ENCODE data around the gene ZEB1. TPM values are rescaled to one million over a fixed set of nuclear protein-coding genes. Genes with fewer than 3 reads are reported as not detected.

The ZEB1 gene
- total RNA-seq, 5 donors from 2014 or later (not counting 1 experiment from before 2014, with no cell fraction given), result 39.9 to 125 (median 48.4) TPM

GRCh38 chr10:31457858-31458257 lies 138.8 kb downstream of the ZEB1 start:
- CTCF ChIA-PET, result no interaction called here

GRCh38 chr10:31458974-31459373 lies 140.0 kb downstream of the ZEB1 start:
- Mint-ChIP-seq H3K27me3 (no peaks in the 10 kb centered on the region), H3K4me3 (no peak overlapping the region), H3K9me3 (peaks cover 17 to 28% (median 24%) of the 10 kb centered on the region in 3 donors), H3K27ac (no peak overlapping the region), H3K36me3 (peaks cover 65% of the 10 kb centered on the region), H3K4me1 (peaks cover 26 to 34% (median 26%) of the 10 kb centered on the region in 3 donors)
- H3K4me3 ChIP-seq (ENCODE audit: control insufficient read depth in 1 of 2, extremely low read depth in 1 of 2, low read length in 1 of 2), result no peak overlapping the region
- no peak for ATAC-seq (replicated peaks in 1 of 4)
- CTCF ChIA-PET, result no interaction called here
- peaks cover 0 to 25% of the 10 kb centered on the region in 2 donors for H3K36me3 ChIP-seq (ENCODE audit: control insufficient read depth in 2 of 2, extremely low read depth in 1 of 2, insufficient read depth in 1 of 2, low read length in 1 of 2)
- POLR2A ChIA-PET, result interaction anchor here in 1 of 2 donors (0.6 kb wide), 1 partner anchor 1507 kb away, joined by 4 read pairs; no protein-coding TSS in a partner anchor
- no peaks in the 10 kb centered on the region for H3K4me1 ChIP-seq (ENCODE audit: control insufficient read depth in 1 of 2, extremely low read depth in 1 of 2, insufficient read depth in 2 of 2, low read length in 2 of 2)
- no peak overlapping the region for H3K27ac ChIP-seq (ENCODE audit: low read length)
- H3K9me3 ChIP-seq, result peaks cover 15% of the 10 kb centered on the region
- H3K27me3 ChIP-seq (replicated peaks in 1 of 2; ENCODE audit: control insufficient read depth in 2 of 2, extremely low read depth in 1 of 2, insufficient read depth in 2 of 2, low read length in 1 of 2), result no peaks in the 10 kb centered on the region
- DNase-seq, result no peak

More at GRCh38 chr10:31457858-31458257, 138.8 kb downstream of the ZEB1 start:
- Mint-ChIP-seq H3K9me3 (peaks cover 9 to 22% (median 20%) of the 10 kb centered on the region in 3 donors), H3K27me3 (no peaks in the 10 kb centered on the region), H3K4me3 (no peak overlapping the region), H3K27ac (no peak overlapping the region), H3K36me3 (peaks cover 65% of the 10 kb centered on the region), H3K4me1 (peaks cover 30 to 42% (median 32%) of the 10 kb centered on the region in 3 donors)
- Histone ChIP-seq H3K36me3 (ENCODE audit: control insufficient read depth in 2 of 2, extremely low read depth in 1 of 2, insufficient read depth in 1 of 2, low read length in 1 of 2) (peaks cover 0 to 16% of the 10 kb centered on the region in 2 donors), H3K27me3 (replicated peaks in 1 of 2; ENCODE audit: control insufficient read depth in 2 of 2, extremely low read depth in 1 of 2, insufficient read depth in 2 of 2, low read length in 1 of 2) (no peaks in the 10 kb centered on the region), H3K4me3 (ENCODE audit: control insufficient read depth in 1 of 2, extremely low read depth in 1 of 2, low read length in 1 of 2) (no peak overlapping the region), H3K27ac (ENCODE audit: low read length) (no peak overlapping the region), H3K4me1 (ENCODE audit: control insufficient read depth in 1 of 2, extremely low read depth in 1 of 2, insufficient read depth in 2 of 2, low read length in 2 of 2) (no peaks in the 10 kb centered on the region), H3K9me3 (peaks cover 7% of the 10 kb centered on the region)
- no CpG with 5 or more reads among the region's 1 CpG for WGBS (ENCODE audit: insufficient coverage)
- ATAC-seq (replicated peaks in 1 of 4) (no peak), DNase-seq (no peak)
- POLR2A ChIA-PET, result no interaction called here

- Mint-ChIP-seq H3K4me1 (peaks cover 21 to 28% (median 21%) of the 10 kb centered on the region in 3 donors), H3K9me3 (peaks cover 17 to 34% (median 26%) of the 10 kb centered on the region in 3 donors), H3K4me3 (no peak overlapping the region), H3K27ac (no peak overlapping the region), H3K36me3 (peaks cover 60% of the 10 kb centered on the region), H3K27me3 (no peaks in the 10 kb centered on the region)
- Histone ChIP-seq H3K4me1 (ENCODE audit: control insufficient read depth in 1 of 2, extremely low read depth in 1 of 2, insufficient read depth in 2 of 2, low read length in 2 of 2) (no peaks in the 10 kb centered on the region), H3K4me3 (ENCODE audit: control insufficient read depth in 1 of 2, extremely low read depth in 1 of 2, low read length in 1 of 2) (no peak overlapping the region), H3K9me3 (peaks cover 19% of the 10 kb centered on the region), H3K36me3 (ENCODE audit: control insufficient read depth in 2 of 2, extremely low read depth in 1 of 2, insufficient read depth in 1 of 2, low read length in 1 of 2) (peaks cover 0 to 29% of the 10 kb centered on the region in 2 donors), H3K27ac (ENCODE audit: low read length) (no peak overlapping the region), H3K27me3 (replicated peaks in 1 of 2; ENCODE audit: control insufficient read depth in 2 of 2, extremely low read depth in 1 of 2, insufficient read depth in 2 of 2, low read length in 1 of 2) (no peaks in the 10 kb centered on the region)
- DNase-seq, result no peak
- ChIA-PET POLR2A (interaction anchor here in 1 of 2 donors (0.7 kb wide), 1 partner anchor 105 kb away, joined by 4 read pairs; no protein-coding TSS in a partner anchor), CTCF (no interaction called here)
- ATAC-seq (replicated peaks in 1 of 4), result no peak
- no CpG with 5 or more reads among the region's 2 CpGs for WGBS (ENCODE audit: insufficient coverage)
Observed at GRCh38 chr10:31460242-31460641, 141.2 kb downstream of the ZEB1 start.

- POLR2A ChIA-PET, result no interaction called here
- no peak for ATAC-seq (replicated peaks in 1 of 4)
- Histone ChIP-seq H3K36me3 (ENCODE audit: control insufficient read depth in 2 of 2, extremely low read depth in 1 of 2, insufficient read depth in 1 of 2, low read length in 1 of 2) (peaks cover 5 to 48% of the 10 kb centered on the region in 2 donors), H3K4me3 (ENCODE audit: control insufficient read depth in 1 of 2, extremely low read depth in 1 of 2, low read length in 1 of 2) (no peak overlapping the region), H3K27me3 (replicated peaks in 1 of 2; ENCODE audit: control insufficient read depth in 2 of 2, extremely low read depth in 1 of 2, insufficient read depth in 2 of 2, low read length in 1 of 2) (no peaks in the 10 kb centered on the region), H3K27ac (ENCODE audit: low read length) (no peak overlapping the region), H3K9me3 (peaks cover 19% of the 10 kb centered on the region), H3K4me1 (ENCODE audit: control insufficient read depth in 1 of 2, extremely low read depth in 1 of 2, insufficient read depth in 2 of 2, low read length in 2 of 2) (no peaks in the 10 kb centered on the region)
- H3K4me1 Mint-ChIP-seq, result peaks cover 0 to 9% (median 0%) of the 10 kb centered on the region in 3 donors
- no peaks in the 10 kb centered on the region for H3K27me3 Mint-ChIP-seq
- H3K4me3 Mint-ChIP-seq, result no peak overlapping the region
- WGBS (ENCODE audit: insufficient coverage), result no CpG with 5 or more reads among the region's 2 CpGs
- H3K27ac Mint-ChIP-seq, result no peak overlapping the region
- CTCF ChIA-PET, result no interaction called here
- peaks cover 33 to 42% (median 37%) of the 10 kb centered on the region in 3 donors for H3K9me3 Mint-ChIP-seq
- peak in 1 of 35 experiments; percentile 6 for DNase-seq
- H3K36me3 Mint-ChIP-seq, result peaks cover 80% of the 10 kb centered on the region
Observed at GRCh38 chr10:31464552-31464951, 145.5 kb downstream of the ZEB1 start.

- Mint-ChIP-seq H3K9me3 (peaks cover 33 to 37% (median 36%) of the 10 kb centered on the region in 3 donors), H3K27me3 (no peaks in the 10 kb centered on the region), H3K27ac (no peak overlapping the region), H3K36me3 (peaks cover 70% of the 10 kb centered on the region), H3K4me3 (no peak overlapping the region), H3K4me1 (peaks cover 0 to 8% (median 0%) of the 10 kb centered on the region in 3 donors)
- Histone ChIP-seq H3K9me3 (peaks cover 19% of the 10 kb centered on the region), H3K4me1 (ENCODE audit: control insufficient read depth in 1 of 2, extremely low read depth in 1 of 2, insufficient read depth in 2 of 2, low read length in 2 of 2) (no peaks in the 10 kb centered on the region), H3K4me3 (ENCODE audit: control insufficient read depth in 1 of 2, extremely low read depth in 1 of 2, low read length in 1 of 2) (no peak overlapping the region), H3K36me3 (ENCODE audit: control insufficient read depth in 2 of 2, extremely low read depth in 1 of 2, insufficient read depth in 1 of 2, low read length in 1 of 2) (peaks cover 5 to 45% of the 10 kb centered on the region in 2 donors), H3K27me3 (replicated peaks in 1 of 2; ENCODE audit: control insufficient read depth in 2 of 2, extremely low read depth in 1 of 2, insufficient read depth in 2 of 2, low read length in 1 of 2) (no peaks in the 10 kb centered on the region), H3K27ac (ENCODE audit: low read length) (no peak overlapping the region)
- ATAC-seq (replicated peaks in 1 of 4) (no peak), DNase-seq (no peak)
- WGBS (ENCODE audit: insufficient coverage), result no CpG with 5 or more reads among the region's 1 CpG
- ChIA-PET CTCF (no interaction called here), POLR2A (no interaction called here)
Observed at GRCh38 chr10:31466313-31466712, 147.3 kb downstream of the ZEB1 start.

GRCh38 chr10:31467791-31468535 lies 148.9 kb downstream of the ZEB1 start:
- WGBS (ENCODE audit: insufficient coverage), result 98% methylated on average over 4 of the region's 4 CpGs
- Histone ChIP-seq H3K27ac (ENCODE audit: low read length) (no peak overlapping the region), H3K4me3 (ENCODE audit: control insufficient read depth in 1 of 2, extremely low read depth in 1 of 2, low read length in 1 of 2) (no peak overlapping the region), H3K36me3 (ENCODE audit: control insufficient read depth in 2 of 2, extremely low read depth in 1 of 2, insufficient read depth in 1 of 2, low read length in 1 of 2) (peaks cover 5 to 31% of the 10 kb centered on the region in 2 donors), H3K4me1 (ENCODE audit: control insufficient read depth in 1 of 2, extremely low read depth in 1 of 2, insufficient read depth in 2 of 2, low read length in 2 of 2) (no peaks in the 10 kb centered on the region), H3K9me3 (peaks cover 11% of the 10 kb centered on the region), H3K27me3 (replicated peaks in 1 of 2; ENCODE audit: control insufficient read depth in 2 of 2, extremely low read depth in 1 of 2, insufficient read depth in 2 of 2, low read length in 1 of 2) (no peaks in the 10 kb centered on the region)
- peaks cover 22 to 24% (median 23%) of the 10 kb centered on the region in 3 donors for H3K9me3 Mint-ChIP-seq
- ATAC-seq (replicated peaks in 1 of 4) (no peak), DNase-seq (peak in 2 of 35 experiments; percentile 9 to 21)
- ChIA-PET CTCF (interaction anchor here in 1 of 2 donors (0.7 kb wide), 1 partner anchor 886 kb away, joined by 3 read pairs; no protein-coding TSS in a partner anchor), POLR2A (no interaction called here)
- H3K27me3 Mint-ChIP-seq, result no peaks in the 10 kb centered on the region
- peaks cover 0 to 8% (median 0%) of the 10 kb centered on the region in 3 donors for H3K4me1 Mint-ChIP-seq
- H3K27ac Mint-ChIP-seq, result no peak overlapping the region
- no peak overlapping the region for H3K4me3 Mint-ChIP-seq
- peaks cover 53% of the 10 kb centered on the region for H3K36me3 Mint-ChIP-seq

Measured in T-cell (primary cell).